Mucosa of rectum (tissue), 2 donors: ENCODE results near the gene NR3C2.

Source experiments
- H3K27ac ChIP-seq, 2 donors: one replicate each; pipeline ENCODE4 v1.7.0; 2013; ENCODE audit warnings: inconsistent platforms in 2 of 2, low read depth in 2 of 2, low read length in 2 of 2
- H3K27me3 ChIP-seq, 2 donors: one replicate each; pipeline ENCODE4 v1.7.0; 2013; ENCODE audit warnings: low read length in 2 of 2; ENCODE audit not compliant: control insufficient read depth in 2 of 2, insufficient read depth in 2 of 2
- H3K36me3 ChIP-seq, 2 donors: one replicate each; pipeline ENCODE4 v1.7.0; 2013; ENCODE audit warnings: low read length in 2 of 2; ENCODE audit not compliant: control insufficient read depth in 2 of 2, insufficient read depth in 2 of 2
- H3K4me1 ChIP-seq, 2 donors: one replicate each; pipeline ENCODE4 v1.7.0; 2013; ENCODE audit warnings: low read length in 2 of 2, mild to moderate bottlenecking in 1 of 2; ENCODE audit not compliant: control insufficient read depth in 2 of 2, insufficient read depth in 2 of 2
- H3K4me3 ChIP-seq, 2 donors: one replicate each; pipeline ENCODE4 v1.7.0; 2013; ENCODE audit warnings: low read length in 2 of 2
- H3K9ac ChIP-seq, 2 donors: one replicate each; pipeline ENCODE4 v1.7.0; 2013; ENCODE audit warnings: low read length in 2 of 2, low read depth in 1 of 2, mild to moderate bottlenecking in 1 of 2
- H3K9me3 ChIP-seq, 2 donors: one replicate each; pipeline ENCODE4 v1.7.0; 2013; ENCODE audit warnings: low read length in 2 of 2; ENCODE audit not compliant: control insufficient read depth in 2 of 2
- donor health status: healthy.
- donor health status: Normal muscosa, but diverticular disease.

NR3C2 gene

DNA sequence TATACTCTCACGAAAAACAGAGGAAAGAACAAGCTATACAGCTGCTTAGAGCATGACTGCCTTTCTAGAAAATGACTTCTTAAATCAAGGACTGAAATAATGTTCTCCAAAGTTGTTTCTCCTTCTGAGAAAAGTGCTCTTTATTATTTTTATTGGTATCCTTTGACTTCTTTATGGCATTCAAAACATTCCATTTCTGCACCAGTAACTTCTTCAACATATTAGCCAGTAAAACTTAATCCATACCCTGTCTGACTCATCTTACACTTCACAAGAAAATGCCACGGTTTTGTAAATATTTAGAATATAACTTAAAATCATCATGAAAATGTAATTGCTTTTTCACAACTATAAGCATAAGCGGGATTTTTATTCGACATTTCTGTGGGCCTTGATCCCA lies 180.4 kb downstream of the NR3C2 start:
- no peaks in the 10 kb centered on the region for H3K27me3 ChIP-seq
- no peaks in the 10 kb centered on the region for H3K4me1 ChIP-seq
- no peaks in the 10 kb centered on the region for H3K9me3 ChIP-seq
- no peak overlapping the region for H3K4me3 ChIP-seq
- peaks cover 5 to 14% of the 10 kb centered on the region in 2 donors for H3K36me3 ChIP-seq
- no peak overlapping the region for H3K27ac ChIP-seq
- H3K9ac ChIP-seq: no peak overlapping the region

GRCh38 chr4:148259841-148260240 lies 182.4 kb downstream of the NR3C2 start:
- peaks cover 5 to 14% of the 10 kb centered on the region in 2 donors for H3K36me3 ChIP-seq
- no peak overlapping the region for H3K27ac ChIP-seq
- H3K9me3 ChIP-seq: no peaks in the 10 kb centered on the region
- no peak overlapping the region for H3K4me3 ChIP-seq
- no peaks in the 10 kb centered on the region for H3K4me1 ChIP-seq
- no peak overlapping the region for H3K9ac ChIP-seq
- H3K27me3 ChIP-seq: no peaks in the 10 kb centered on the region

GRCh38 chr4:148258535-148258934 lies 183.7 kb downstream of the NR3C2 start:
- H3K4me3 ChIP-seq: no peak overlapping the region
- H3K36me3 ChIP-seq: peaks cover 5 to 14% of the 10 kb centered on the region in 2 donors
- H3K4me1 ChIP-seq: peaks cover 0 to 6% of the 10 kb centered on the region in 2 donors
- no peaks in the 10 kb centered on the region for H3K9me3 ChIP-seq
- H3K27ac ChIP-seq: no peak overlapping the region
- H3K27me3 ChIP-seq: no peaks in the 10 kb centered on the region
- no peak overlapping the region for H3K9ac ChIP-seq

- Histone ChIP-seq H3K27me3 (no peaks in the 10 kb centered on the region), H3K36me3 (peaks cover 5 to 12% of the 10 kb centered on the region in 2 donors), H3K9me3 (no peaks in the 10 kb centered on the region), H3K27ac (no peak overlapping the region), H3K9ac (no peak overlapping the region), H3K4me3 (no peak overlapping the region), H3K4me1 (peaks cover 0 to 9% of the 10 kb centered on the region in 2 donors)
Measured at GRCh38 chr4:148255344-148255720, 186.9 kb downstream of the NR3C2 start.

DNA sequence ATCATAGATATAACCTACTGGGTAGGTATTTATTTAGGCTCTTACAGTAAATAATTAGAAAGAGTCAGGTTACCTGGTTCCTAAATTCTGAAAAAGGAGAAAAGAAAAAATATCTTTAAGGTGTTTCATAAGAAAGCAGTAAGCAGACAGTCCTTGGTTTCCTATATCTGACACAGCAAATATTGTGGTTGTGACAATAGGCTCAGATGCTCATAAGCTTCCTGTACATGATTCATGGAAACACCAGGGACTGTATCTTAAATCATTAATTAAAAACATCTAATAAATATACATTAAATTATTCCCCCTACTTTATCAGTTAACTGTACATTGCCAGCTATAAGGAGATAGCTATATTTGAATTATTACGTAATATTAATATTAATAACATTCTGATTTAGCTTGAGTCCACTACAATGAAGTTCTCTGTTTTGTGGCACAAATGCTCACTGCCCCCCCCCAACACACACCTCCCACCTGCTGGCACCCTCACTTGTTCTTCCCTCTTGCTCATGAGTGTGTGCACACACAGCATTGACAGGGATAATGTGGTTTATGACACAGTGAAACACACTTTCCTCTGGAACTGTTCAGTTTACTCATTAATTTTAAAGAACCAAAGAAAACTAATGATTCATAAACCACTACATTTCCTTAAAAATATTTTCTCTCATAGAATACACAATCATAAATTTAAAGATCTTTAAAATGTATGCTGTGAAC lies 187.4 kb downstream of the NR3C2 start:
- no peak overlapping the region for H3K4me3 ChIP-seq
- no peaks in the 10 kb centered on the region for H3K9me3 ChIP-seq
- peaks cover 0 to 11% of the 10 kb centered on the region in 2 donors for H3K4me1 ChIP-seq
- no peak overlapping the region for H3K9ac ChIP-seq
- no peak overlapping the region for H3K27ac ChIP-seq
- peaks cover 5 to 12% of the 10 kb centered on the region in 2 donors for H3K36me3 ChIP-seq
- no peaks in the 10 kb centered on the region for H3K27me3 ChIP-seq

GRCh38 chr4:148253768-148254167 lies 188.4 kb downstream of the NR3C2 start:
- Histone ChIP-seq H3K9me3 (no peaks in the 10 kb centered on the region), H3K4me1 (peaks cover 0 to 14% of the 10 kb centered on the region in 2 donors), H3K4me3 (no peak overlapping the region), H3K27me3 (no peaks in the 10 kb centered on the region), H3K27ac (no peak overlapping the region), H3K36me3 (peaks cover 5 to 7% of the 10 kb centered on the region in 2 donors), H3K9ac (no peak overlapping the region)

GRCh38 chr4:148248824-148249223 lies 193.4 kb downstream of the NR3C2 start:
- H3K27me3 ChIP-seq: no peaks in the 10 kb centered on the region
- H3K9me3 ChIP-seq: no peaks in the 10 kb centered on the region
- no peak overlapping the region for H3K9ac ChIP-seq
- peaks cover 7 to 28% of the 10 kb centered on the region in 2 donors for H3K4me1 ChIP-seq
- no peak overlapping the region for H3K4me3 ChIP-seq
- H3K27ac ChIP-seq: no peak overlapping the region
- no peaks in the 10 kb centered on the region for H3K36me3 ChIP-seq

GRCh38 chr4:148245015-148245414 lies 197.2 kb downstream of the NR3C2 start:
- H3K36me3 ChIP-seq: no peaks in the 10 kb centered on the region
- no peak overlapping the region for H3K9ac ChIP-seq
- peaks cover 7 to 26% of the 10 kb centered on the region in 2 donors for H3K4me1 ChIP-seq
- H3K9me3 ChIP-seq: no peaks in the 10 kb centered on the region
- H3K27me3 ChIP-seq: no peaks in the 10 kb centered on the region
- H3K27ac ChIP-seq: no peak overlapping the region
- no peak overlapping the region for H3K4me3 ChIP-seq

DNA sequence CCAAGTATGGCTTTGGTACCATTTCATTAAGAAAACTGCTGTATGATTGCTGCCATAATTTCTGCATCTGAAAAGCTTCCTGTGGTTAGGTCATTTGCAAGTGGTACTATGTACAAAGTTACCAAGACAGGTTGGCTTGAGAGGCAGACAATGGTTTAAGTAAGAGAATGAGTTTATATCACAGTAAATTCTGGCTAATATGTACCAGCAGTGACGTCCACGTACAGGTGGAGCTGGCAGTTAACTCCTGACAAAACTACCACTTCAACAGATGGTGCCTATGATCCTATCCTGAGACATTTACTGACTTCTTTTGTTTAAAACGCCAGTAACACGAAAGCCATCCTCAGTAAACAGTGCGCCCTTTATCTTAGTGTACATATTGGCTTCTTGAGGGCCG lies 198.4 kb downstream of the NR3C2 start:
- peak overlapping the region; percentile 45 to 60 for H3K27ac ChIP-seq
- H3K36me3 ChIP-seq: no peaks in the 10 kb centered on the region
- H3K4me3 ChIP-seq: no peak overlapping the region
- no peak overlapping the region for H3K9ac ChIP-seq
- no peaks in the 10 kb centered on the region for H3K27me3 ChIP-seq
- H3K9me3 ChIP-seq: no peaks in the 10 kb centered on the region
- H3K4me1 ChIP-seq: peaks cover 11 to 33% of the 10 kb centered on the region in 2 donors

DNA sequence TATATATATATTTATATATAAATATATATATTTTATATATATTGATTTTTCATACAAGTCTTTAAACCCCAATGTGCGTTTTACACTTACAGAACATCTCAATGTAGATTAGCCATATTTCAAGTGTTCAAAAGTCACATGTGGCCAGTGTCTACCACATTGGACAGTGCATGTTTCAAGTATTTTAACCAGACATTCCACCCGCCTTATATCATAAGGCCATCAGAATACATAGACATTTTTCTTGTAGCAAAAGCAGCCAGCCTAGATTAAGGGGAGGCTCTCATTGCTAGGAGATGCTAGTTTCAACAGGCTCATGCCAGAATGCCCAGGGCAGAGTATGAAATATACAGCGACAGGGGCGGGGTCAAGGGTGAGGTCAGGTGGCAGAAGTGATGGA lies 202.0 kb downstream of the NR3C2 start:
- Histone ChIP-seq H3K4me1 (peaks cover 11 to 30% of the 10 kb centered on the region in 2 donors), H3K9me3 (no peaks in the 10 kb centered on the region)

More for the DNA sequence above, 202.0 kb downstream of the NR3C2 start:
- Histone ChIP-seq H3K27me3 (no peaks in the 10 kb centered on the region), H3K27ac (no peak overlapping the region), H3K36me3 (no peaks in the 10 kb centered on the region), H3K9ac (no peak overlapping the region), H3K4me3 (no peak overlapping the region)
